IPS-NIHi11 (cell line): Measurements from ENCODE around the gene METTL9.
"Not testable (repeated sequence)": the region's sequence is repeated elsewhere in the genome, so short reads cannot be mapped to it uniquely, and the experiment has no call there.

Experiments
- DNase-seq: peaks from one replicate; pipeline ENCODE4 v3.0.0; 2012; ENCODE audit warnings: mixed read lengths, low spot score

METTL9 gene

GRCh38 chr16:21637032-21637968, 37.9 kb downstream of the METTL9 start:
- no peak for DNase-seq

- DNase-seq: no peak
These were observed 39.2 kb downstream of the METTL9 start for GRCh38 chr16:21638573-21638975.

DNA sequence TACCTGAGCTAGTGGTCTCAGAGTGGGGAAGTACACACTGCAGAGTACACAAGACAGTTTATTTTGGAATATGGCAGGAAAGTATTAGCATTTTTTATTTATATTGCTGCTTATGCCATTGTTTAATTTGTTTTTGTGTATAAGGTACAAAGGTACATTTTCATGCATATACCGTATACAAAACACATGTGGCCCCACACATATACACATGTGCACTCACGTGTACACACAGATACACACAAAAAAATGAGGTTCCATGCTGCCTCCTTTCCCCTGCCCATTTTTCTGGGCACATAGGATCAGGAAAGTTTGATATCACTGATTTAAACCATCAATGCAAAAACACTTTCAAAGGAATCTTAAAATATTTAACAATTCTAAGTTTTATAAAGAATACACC, 40.1 kb downstream of the METTL9 start:
- no peak for DNase-seq

- no peak for DNase-seq
These were observed 42.5 kb downstream of the METTL9 start for GRCh38 chr16:21641916-21642315.

DNA sequence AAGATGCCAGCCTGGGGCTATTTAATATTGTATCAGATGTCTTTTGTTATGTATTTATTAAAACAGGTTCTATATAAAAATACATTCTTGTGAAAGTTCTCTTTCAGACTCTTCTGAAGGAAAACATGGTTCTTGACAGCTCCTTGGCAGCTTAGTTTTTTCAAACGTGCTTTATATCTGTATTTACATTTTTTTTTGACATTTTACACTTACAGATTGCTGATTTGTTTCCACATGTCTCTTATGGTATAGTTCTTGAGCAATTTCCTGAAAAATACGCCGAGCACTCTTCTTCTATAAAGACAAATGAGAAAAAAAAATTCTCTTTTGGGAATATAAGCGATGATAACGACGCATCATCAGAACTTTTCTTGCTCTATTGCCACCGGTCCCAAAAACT, 43.5 kb downstream of the METTL9 start:
- no peak for DNase-seq

DNA sequence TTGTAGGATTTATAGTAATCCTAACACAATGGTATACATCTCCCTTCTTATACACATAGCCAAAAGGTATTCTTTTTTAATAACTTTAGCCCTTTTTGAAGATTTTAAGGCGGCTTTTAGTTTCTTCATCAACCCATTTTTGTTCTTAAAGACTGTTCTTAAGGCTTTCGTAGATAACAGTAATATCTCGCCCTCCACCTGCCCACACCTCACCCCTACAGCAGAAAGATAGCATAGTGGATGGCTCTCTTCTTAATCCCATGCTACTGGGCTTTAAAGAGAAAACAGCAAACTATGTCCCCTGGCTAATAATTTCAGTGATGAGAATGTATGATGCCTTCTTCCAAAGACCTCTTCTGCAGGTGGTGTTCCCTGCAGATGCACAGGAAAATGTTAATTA, 44.4 kb downstream of the METTL9 start:
- no peak for DNase-seq

GRCh38 chr16:21644674-21645073, 45.3 kb downstream of the METTL9 start:
- no peak for DNase-seq

DNA sequence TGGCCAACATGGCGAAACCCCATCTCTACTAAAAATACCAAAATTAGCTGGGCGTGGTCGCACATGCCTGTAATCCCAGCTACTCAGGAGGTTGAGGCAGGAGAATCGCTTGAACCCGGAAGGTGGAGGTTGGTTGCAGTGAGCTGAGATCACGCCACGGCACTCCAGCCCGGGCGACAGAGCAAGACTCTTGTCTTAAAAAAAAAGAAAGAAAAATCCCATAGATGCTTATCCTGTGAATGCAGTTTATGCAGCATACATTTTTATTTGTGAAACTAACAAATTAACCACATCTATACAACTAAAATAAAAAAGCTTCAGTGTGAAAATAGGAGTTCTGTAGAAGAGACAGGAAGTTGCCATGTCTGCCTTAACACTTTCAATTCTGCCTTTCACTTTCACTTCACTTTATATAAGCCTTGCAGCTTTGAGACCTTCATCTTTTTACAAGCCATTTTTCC, 45.9 kb downstream of the METTL9 start:
- DNase-seq: no peak

GRCh38 chr16:21646091-21646490, 46.7 kb downstream of the METTL9 start:
- no peak for DNase-seq

- DNase-seq: no peak
These were observed 47.6 kb downstream of the METTL9 start for GRCh38 chr16:21646721-21647561.

DNA sequence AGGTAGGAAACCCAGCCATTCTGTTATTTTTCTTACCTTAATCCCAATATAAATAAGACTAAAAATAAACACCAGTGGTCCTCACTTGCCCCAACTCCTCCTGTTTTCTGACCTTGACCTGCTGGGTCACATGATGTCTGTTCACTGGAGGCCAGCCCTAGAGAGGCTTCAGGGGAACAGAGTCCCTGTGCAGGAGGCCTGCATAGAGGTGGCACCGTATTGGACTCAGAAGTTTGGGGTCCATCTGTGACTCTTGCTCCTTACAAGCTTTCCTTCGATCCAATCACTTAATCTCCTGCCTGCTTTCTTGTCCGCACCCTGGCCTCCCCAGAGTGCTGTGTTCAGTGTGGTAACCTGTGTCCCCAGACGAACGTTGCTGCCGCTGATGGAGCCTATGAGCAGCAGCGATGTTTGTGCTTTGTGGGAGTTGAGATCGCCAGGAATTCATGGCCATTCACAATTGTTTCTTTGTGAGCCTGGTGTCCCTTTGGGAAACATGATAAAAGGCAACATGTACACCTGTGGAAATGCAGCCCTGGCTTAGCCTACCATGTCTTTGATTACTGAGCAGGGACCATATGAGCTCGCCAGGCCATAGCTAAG, 48.3 kb downstream of the METTL9 start:
- DNase-seq: no peak

- not testable (repeated sequence) for DNase-seq
These were observed 50.5 kb downstream of the METTL9 start for GRCh38 chr16:21649826-21650406.

GRCh38 chr16:21650521-21650920, 51.1 kb downstream of the METTL9 start:
- no peak for DNase-seq

GRCh38 chr16:21651515-21651914, 52.1 kb downstream of the METTL9 start:
- DNase-seq: no peak

GRCh38 chr16:21652453-21652852, 53.1 kb downstream of the METTL9 start, which contains the start of gene IGSF6:
TSS of gene IGSF6 (minus strand) at chr16:21652608. CDS start at chr16:21652598, 10 bp downstream.
- no peak for DNase-seq

- DNase-seq: no peak
These were observed 54.2 kb downstream of the METTL9 start for GRCh38 chr16:21653571-21653970.

DNA sequence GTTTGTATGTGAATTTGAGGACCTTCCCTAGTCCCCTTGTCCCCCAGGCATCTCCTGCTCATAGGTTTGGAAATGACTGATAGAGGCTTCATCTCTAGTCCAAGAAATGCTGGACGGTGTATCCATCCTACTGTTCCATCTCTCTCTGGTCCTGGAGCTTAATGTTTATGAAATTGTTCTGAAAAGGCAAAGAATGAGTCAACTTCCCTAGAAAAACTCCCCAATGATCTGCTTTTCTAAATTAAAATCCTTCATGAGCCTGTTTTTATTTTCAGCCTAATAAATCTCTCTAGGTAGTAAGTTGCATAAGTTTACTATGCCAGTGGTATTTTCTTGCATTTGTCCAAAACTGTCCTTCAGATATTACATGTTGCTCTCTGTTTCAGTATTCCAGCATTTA, 55.1 kb downstream of the METTL9 start:
- DNase-seq: no peak

- DNase-seq: no peak
These were observed 55.5 kb downstream of the METTL9 start for GRCh38 chr16:21654881-21655280.

DNA sequence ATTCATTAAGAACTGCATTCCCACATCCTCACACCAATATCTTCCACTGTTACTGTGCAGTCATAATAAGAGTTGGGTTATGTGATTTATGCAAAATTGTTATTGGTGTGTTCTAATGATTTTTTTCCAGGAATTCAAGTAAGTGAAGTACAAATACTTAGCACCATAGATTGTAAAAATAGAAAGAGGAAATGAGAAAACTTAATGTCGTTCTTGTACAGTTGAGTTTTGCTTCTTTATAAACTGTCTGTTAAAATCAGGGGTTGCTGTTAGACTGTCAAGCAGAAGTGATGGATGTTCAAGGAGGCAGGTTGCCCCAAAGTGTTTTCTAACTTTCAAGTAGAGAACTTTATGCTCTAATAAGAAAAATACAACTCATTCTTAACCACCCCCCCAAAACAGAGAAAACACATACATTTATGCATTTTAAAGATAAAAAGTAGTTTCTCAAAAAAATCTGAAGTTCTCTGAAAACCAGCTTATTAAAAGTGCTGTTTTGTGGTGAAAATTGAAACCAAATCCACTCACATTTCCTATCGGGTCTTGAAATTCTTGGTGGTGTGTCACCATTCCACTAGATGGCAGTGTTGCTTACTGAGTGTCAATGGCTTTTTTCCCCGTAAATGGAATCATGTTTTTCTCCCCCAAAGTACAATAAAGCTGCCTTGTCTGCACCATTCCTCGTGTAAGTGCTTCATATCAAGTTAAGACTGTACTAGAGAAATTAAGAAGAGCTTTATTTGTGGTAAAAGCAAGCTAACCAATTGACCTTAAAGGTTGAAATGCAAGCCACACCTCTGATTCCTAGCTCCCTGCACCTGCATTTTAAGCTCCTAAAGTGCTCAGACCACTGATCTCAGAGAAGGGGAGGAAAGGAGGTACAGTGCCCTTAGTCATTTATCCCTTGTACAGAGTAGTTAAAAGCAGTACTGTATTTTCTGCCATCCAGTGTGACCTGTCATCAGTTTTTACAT, 57.7 kb downstream of the METTL9 start:
- DNase-seq: peak; percentile 78

- no peak for DNase-seq
These were observed 59.7 kb downstream of the METTL9 start for GRCh38 chr16:21659124-21659523.
